Measurements from ENCODE around the gene ENPP6.

Gene ENPP6

GRCh38 chr4:184162596-184162995 is 55.1 kb downstream of the ENPP6 start:
- Mint-ChIP-seq H3K4me3 (no peak overlapping the region), H3K27me3 (peaks cover 58 to 62% of the 10 kb centered on the region in 2 donors)

DNA sequence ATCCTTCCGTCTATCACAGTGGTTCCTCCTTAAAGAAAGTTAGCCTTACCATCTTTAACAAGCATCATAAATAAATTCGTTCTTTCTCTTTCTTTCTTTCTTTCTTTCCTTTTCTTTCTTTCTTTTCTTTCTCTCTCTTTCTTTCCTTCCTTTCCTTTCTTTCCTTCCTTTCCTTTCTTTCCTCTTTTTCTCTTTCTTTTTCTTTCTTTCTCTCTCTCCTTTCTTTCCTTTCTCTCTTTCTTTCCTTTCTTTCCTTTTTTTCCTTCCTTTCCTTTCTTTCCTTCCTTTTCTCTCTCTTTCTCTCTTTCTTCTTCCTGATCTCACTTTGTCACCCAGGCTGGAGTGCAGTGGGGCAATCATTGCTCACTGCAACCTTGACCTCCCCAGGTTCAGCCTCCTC is 60.4 kb downstream of the ENPP6 start:
- Mint-ChIP-seq H3K9me3 (no peaks in the 10 kb centered on the region), H3K4me1 (no peaks in the 10 kb centered on the region), H3K27me3 (peaks cover 29 to 42% of the 10 kb centered on the region in 2 donors), H3K4me3 (no peak overlapping the region), H3K36me3 (no peaks in the 10 kb centered on the region), H3K27ac (no peak overlapping the region)
- DNase-seq (no peak), ATAC-seq (replicated peaks) (no peak)

More at GRCh38 chr4:184162596-184162995, 55.1 kb downstream of the ENPP6 start:
- ATAC-seq (replicated peaks) (no peak), DNase-seq (no peak)
- H3K27ac Mint-ChIP-seq = no peak overlapping the region
- H3K36me3 Mint-ChIP-seq = no peaks in the 10 kb centered on the region
- H3K4me1 Mint-ChIP-seq = no peaks in the 10 kb centered on the region
- H3K9me3 Mint-ChIP-seq = no peaks in the 10 kb centered on the region

- no peak overlapping the region for H3K27ac Mint-ChIP-seq
- no peaks in the 10 kb centered on the region for H3K9me3 Mint-ChIP-seq
- ATAC-seq (replicated peaks) = no peak
- H3K27me3 Mint-ChIP-seq = peaks cover 26 to 38% of the 10 kb centered on the region in 2 donors
- no peak overlapping the region for H3K4me3 Mint-ChIP-seq
- DNase-seq = no peak
- no peaks in the 10 kb centered on the region for H3K36me3 Mint-ChIP-seq
- no peaks in the 10 kb centered on the region for H3K4me1 Mint-ChIP-seq
Observed at GRCh38 chr4:184156163-184156920, 61.3 kb downstream of the ENPP6 start.

DNA sequence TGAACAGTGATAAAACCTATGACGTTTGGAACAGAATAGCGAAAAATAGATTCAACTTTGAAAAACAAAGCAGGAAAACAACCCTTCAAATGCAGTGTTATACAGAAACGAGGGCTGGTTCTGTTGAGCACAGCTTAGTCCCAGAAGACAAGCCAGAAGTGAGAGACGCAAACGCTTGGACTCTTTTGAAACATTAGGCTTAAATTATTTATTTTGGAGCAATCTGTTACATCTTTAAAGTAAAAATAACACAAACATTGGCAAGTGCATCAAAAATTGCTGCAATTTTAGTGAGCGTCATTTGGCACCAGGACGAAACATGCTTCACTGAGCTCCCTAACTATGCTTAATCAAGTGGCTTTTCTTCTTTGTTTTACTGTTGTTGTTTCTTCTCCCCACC is 63.5 kb downstream of the ENPP6 start:
- Mint-ChIP-seq H3K4me1 (no peaks in the 10 kb centered on the region), H3K4me3 (no peak overlapping the region), H3K36me3 (no peaks in the 10 kb centered on the region), H3K27ac (no peak overlapping the region), H3K27me3 (peaks cover 20 to 38% of the 10 kb centered on the region in 2 donors), H3K9me3 (no peaks in the 10 kb centered on the region)
- DNase-seq = no peak
- no peak for ATAC-seq (replicated peaks)

- no peaks in the 10 kb centered on the region for H3K4me1 Mint-ChIP-seq
- peaks cover 17 to 34% of the 10 kb centered on the region in 2 donors for H3K27me3 Mint-ChIP-seq
- H3K36me3 Mint-ChIP-seq = no peaks in the 10 kb centered on the region
- DNase-seq (no peak), ATAC-seq (replicated peaks) (no peak)
- no peak overlapping the region for H3K4me3 Mint-ChIP-seq
- H3K9me3 Mint-ChIP-seq = no peaks in the 10 kb centered on the region
- no peak overlapping the region for H3K27ac Mint-ChIP-seq
Observed at GRCh38 chr4:184153781-184154180, 63.9 kb downstream of the ENPP6 start.

DNA sequence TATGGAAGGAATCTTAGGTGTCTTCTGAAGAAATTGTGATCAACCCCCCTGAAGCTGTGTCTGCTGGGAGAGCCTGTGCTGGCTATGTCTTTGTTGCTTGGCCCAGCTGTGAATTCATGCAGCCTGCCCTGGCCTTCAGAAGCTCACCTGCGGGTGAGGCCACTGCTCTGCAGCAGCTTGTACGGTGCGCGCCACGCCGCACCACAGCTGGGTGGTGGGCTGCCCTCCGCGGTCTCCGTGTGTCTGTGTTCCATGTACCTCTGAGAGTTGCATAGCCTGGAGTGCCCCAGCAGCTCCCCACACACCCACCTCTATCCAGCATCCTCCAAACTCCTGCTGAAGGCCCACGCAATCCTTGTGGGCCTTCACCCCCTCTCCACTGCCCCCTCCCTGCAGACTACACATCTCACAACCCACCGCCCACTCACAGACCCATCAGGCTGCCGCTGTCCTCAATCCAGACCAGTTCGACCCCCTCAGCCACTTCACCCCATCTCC is 65.6 kb downstream of the ENPP6 start:
- Mint-ChIP-seq H3K27ac (no peak overlapping the region), H3K27me3 (peaks cover 12 to 29% of the 10 kb centered on the region in 2 donors), H3K4me3 (no peak overlapping the region), H3K9me3 (no peaks in the 10 kb centered on the region), H3K36me3 (no peaks in the 10 kb centered on the region), H3K4me1 (no peaks in the 10 kb centered on the region)
- ATAC-seq (replicated peaks) = no peak
- no peak for DNase-seq

- DNase-seq = no peak
- Mint-ChIP-seq H3K27ac (no peak overlapping the region), H3K36me3 (no peaks in the 10 kb centered on the region), H3K27me3 (peaks cover 14 to 24% of the 10 kb centered on the region in 2 donors), H3K9me3 (no peaks in the 10 kb centered on the region), H3K4me1 (no peaks in the 10 kb centered on the region), H3K4me3 (no peak overlapping the region)
- no peak for ATAC-seq (replicated peaks)
Observed at GRCh38 chr4:184150102-184150839, 67.4 kb downstream of the ENPP6 start.

DNA sequence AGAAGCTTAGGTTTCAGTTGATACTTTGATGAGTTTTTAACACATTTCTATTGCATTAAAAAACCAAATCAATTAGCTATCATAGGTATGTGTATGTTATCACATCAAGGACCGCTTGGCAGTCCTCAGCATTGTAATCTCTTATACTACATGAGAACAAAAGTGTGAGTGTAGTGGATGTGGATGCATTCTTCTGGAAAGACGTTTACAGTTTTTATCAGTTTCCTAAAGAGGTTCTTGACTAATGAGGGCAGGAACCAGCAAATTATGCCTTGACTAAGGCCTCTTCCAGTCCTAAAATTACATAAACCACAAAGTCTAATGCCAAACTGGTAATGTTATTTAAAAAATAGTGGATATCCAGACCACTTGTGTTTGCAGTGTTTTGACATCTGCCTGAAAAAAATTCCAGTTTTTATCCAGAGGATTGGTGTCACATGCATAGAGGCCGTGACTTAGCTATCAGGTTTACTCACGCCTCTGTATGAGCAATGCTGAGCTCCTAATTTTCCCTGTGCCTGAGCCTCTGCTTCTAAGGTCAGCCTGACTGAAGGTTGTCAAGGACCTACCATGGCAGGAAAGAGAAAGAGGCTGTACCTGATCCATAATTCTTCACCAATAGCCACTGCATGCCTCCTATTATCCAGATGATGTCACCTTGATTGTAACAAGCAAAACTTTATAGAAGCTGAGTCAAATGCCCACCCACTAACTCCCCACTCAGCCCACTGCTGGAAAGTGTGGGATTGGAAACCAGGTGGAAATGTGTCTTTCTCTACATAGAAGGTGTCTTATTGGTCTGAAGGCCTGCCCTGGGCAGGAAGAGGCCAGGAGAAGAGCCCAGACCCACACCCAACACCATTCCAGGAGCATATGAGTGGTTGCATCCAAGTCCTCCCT is 68.7 kb downstream of the ENPP6 start:
- Mint-ChIP-seq H3K4me1 (no peaks in the 10 kb centered on the region), H3K27me3 (peaks cover 17 to 30% of the 10 kb centered on the region in 2 donors), H3K27ac (no peak overlapping the region), H3K9me3 (no peaks in the 10 kb centered on the region), H3K4me3 (no peak overlapping the region), H3K36me3 (no peaks in the 10 kb centered on the region)
- DNase-seq (no peak), ATAC-seq (replicated peaks) (no peak)

- no peak overlapping the region for H3K4me3 Mint-ChIP-seq
- DNase-seq = no peak
- peaks cover 17 to 30% of the 10 kb centered on the region in 2 donors for H3K27me3 Mint-ChIP-seq
- H3K9me3 Mint-ChIP-seq = no peaks in the 10 kb centered on the region
- no peak for ATAC-seq (replicated peaks)
- no peak overlapping the region for H3K27ac Mint-ChIP-seq
- H3K36me3 Mint-ChIP-seq = no peaks in the 10 kb centered on the region
- no peaks in the 10 kb centered on the region for H3K4me1 Mint-ChIP-seq
Observed at GRCh38 chr4:184147858-184148737, 69.6 kb downstream of the ENPP6 start.

DNA sequence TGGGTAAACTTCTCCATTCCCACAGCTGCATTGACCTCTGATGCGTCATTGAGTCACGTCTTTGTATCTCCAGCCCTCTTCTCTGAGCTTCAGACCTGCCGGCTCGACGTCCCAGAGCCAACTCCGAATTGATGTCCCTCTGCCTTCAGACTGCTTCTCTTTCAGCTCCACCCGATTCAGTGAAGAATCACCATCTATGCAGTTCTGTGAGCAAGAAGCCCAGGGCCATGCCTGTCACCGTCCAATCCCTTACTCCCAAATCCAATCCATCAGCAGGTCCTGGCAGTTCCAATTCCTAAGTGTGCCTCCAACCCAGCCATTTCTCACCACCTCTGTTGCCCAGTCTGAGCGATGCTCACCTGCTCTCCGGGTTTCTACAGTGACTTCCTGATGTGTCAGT is 70.7 kb downstream of the ENPP6 start:
- no peak overlapping the region for H3K27ac Mint-ChIP-seq
- H3K9me3 Mint-ChIP-seq = peaks cover 0 to 2% of the 10 kb centered on the region in 2 donors
- ATAC-seq (replicated peaks) = no peak
- no peaks in the 10 kb centered on the region for H3K4me1 Mint-ChIP-seq
- no peak for DNase-seq
- no peak overlapping the region for H3K4me3 Mint-ChIP-seq
- H3K36me3 Mint-ChIP-seq = no peaks in the 10 kb centered on the region
- H3K27me3 Mint-ChIP-seq = peaks cover 12 to 24% of the 10 kb centered on the region in 2 donors

DNA sequence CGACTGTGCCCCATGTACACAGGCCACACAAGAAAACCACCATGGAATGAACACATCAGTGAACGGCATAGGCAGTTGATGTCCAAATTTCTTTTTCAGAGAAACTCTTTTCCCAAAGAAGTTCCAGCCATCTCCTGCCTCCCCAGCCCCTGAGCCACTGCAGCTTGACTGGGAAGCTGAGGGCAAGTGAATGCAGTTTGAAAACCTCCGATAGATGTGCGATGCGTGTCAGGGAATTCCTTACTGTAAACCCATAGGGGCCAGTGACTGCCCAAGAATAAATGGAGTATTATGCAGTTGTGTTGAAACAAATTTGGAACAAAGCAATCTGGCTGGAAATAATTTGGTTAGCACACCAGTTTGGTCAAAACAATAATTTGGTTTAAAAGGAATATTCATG is 72.1 kb downstream of the ENPP6 start:
- DNase-seq (no peak), ATAC-seq (replicated peaks) (no peak)
- Mint-ChIP-seq H3K4me3 (no peak overlapping the region), H3K27me3 (peaks cover 12 to 24% of the 10 kb centered on the region in 2 donors), H3K9me3 (peaks cover 0 to 7% of the 10 kb centered on the region in 2 donors), H3K27ac (no peak overlapping the region), H3K36me3 (no peaks in the 10 kb centered on the region), H3K4me1 (no peaks in the 10 kb centered on the region)

- DNase-seq = no peak
- no peak for ATAC-seq (replicated peaks)
- Mint-ChIP-seq H3K4me1 (no peaks in the 10 kb centered on the region), H3K36me3 (no peaks in the 10 kb centered on the region), H3K27me3 (peaks cover 12 to 17% of the 10 kb centered on the region in 2 donors), H3K27ac (no peak overlapping the region), H3K9me3 (peaks cover 0 to 9% of the 10 kb centered on the region in 2 donors), H3K4me3 (no peak overlapping the region)
Observed at GRCh38 chr4:184143770-184144564, 73.7 kb downstream of the ENPP6 start.

Measured in stimulated activated naive B cell treated with anti-CD40 and anti-IgM and Interleukin-4, amounts not matched to agents 10 μg/mL and 1 μg/mL and 100 μg/mL, for 72 hours (primary cell).